ENCODE results near the gene TIAM2.

GRCh38 chr6:155039618-155040017 lies 44.5 kb downstream of the TIAM2 start:
- TF ChIP-seq POLR2A (IDR thresholded peaks at IDR 0.05) = no peak
- TF ChIP-seq CTCF (IDR thresholded peaks at IDR 0.05) = no peak
- no peak for TF ChIP-seq POLR2AphosphoS5 (IDR thresholded peaks at IDR 0.05)
- no peak for TF ChIP-seq EP300 (IDR thresholded peaks at IDR 0.05; ENCODE audit: low read depth)

Measured in transverse colon (tissue), 4 donors.